Right renal pelvis (tissue), 4 donors: ENCODE data around the gene UBE2D2. TPM values are rescaled to one million over a fixed set of nuclear protein-coding genes. Genes with fewer than 3 reads are reported as not detected.
"Not testable (repeated sequence)": the region's sequence is repeated elsewhere in the genome, so short reads cannot be mapped to it uniquely, and the experiment has no call there.

Experiments
- DNase-seq, 4 donors: peaks; one replicate each; pipeline ENCODE4 v3.0.0-alpha.2; 2013; ENCODE audit warnings: low read depth in 4 of 4, low spot score in 3 of 4, missing footprints in 1 of 4
- polyA plus RNA-seq, 4 donors: library from polyadenylated mRNA; unstranded; fragments of 120-200 nt; gene quantifications; one replicate each; pipeline ENCODE4 v1.2.1, GENCODE V29; 2013; ENCODE audit not compliant: insufficient read length in 4 of 4

UBE2D2 gene
- polyA plus RNA-seq, 4 donors, result 153 to 209 (median 197) TPM

DNA sequence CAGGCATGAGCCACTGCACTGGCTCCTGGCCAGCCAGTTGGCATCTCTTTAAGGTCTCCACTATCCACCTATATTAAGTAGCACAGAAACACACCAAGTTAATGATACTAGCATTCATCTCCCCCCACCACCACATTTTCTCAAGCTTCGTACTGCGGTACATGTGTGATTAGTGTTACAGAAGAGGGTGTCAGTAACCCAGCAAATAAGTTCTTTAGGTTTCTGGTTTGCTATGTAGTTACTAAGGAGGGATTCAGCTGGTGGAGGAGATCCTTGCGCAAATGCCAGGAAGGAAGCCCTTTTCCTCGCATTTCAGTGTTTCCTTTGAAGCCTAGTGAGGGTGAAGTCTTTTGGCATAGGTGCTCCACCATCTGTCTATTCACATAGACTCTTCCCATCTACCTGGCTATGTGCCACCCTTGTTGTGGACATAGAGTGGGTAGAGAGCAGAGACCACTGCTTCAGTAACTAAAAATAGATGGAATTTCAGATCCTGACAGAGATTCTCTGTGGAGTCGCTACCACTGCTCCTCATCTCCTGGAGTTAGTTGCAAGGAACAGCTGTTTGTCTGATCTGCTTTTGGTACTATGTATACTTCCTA, 16.7 kb downstream of the UBE2D2 start:
- DNase-seq, result no peak

DNA sequence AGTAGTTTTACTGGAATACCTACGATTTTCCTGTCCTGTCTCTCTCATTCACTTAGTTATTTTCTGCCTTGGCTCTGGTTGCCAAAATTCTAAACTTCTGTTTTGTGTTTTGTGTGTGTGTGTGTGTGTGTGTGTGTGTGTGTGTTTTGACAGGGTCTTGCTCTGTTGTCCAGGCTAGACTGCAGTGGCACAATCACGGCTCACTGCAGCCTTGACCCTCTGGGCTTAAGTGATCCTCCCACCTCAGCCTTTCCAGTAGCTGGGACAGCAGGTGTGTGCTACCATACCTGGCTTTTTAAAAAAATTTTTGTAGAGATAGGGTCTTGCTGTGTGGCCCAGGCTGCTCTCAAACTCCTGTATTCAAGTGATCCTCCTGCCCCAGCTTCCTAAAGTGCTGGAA, 17.2 kb downstream of the UBE2D2 start:
- DNase-seq, result no peak

DNA sequence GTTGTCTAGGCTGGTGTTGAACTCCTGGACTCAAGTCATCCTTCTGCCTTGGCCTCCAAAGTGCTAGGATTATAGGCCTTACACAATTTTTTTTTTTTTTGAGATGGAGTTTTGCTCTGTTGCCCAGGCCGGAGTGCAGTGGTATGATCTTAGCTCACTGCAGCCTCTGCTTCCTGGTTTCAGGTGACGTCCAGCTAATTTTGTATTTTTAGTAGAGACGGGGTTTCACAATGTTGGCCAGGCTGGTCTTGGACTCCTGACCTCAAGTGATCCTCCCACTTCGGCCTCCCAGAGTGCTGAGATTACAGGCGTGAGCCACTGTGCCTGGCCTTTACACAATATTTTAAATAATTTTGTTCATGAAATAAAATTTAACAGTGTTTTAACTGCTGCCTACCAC, 21.0 kb downstream of the UBE2D2 start:
- not testable (repeated sequence) for DNase-seq

DNA sequence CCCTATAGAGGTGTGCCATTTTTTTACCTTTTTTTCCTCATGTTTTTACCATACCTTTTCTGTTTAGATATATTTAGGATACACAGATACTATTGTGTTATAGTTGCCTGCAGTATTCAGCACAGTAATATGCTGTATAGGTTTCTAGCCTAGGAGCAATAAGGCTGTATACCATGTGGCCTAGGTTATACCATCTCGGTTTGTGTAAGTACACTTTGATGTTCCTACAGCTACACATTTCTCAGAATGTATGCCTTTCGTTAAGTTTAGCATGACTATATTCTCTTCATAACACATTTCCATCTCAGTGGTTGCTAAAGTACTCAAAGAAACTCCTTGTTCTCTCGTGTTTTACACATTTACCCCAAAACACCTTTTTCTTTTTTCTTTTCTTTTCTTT, 23.0 kb downstream of the UBE2D2 start:
- DNase-seq, result no peak

DNA sequence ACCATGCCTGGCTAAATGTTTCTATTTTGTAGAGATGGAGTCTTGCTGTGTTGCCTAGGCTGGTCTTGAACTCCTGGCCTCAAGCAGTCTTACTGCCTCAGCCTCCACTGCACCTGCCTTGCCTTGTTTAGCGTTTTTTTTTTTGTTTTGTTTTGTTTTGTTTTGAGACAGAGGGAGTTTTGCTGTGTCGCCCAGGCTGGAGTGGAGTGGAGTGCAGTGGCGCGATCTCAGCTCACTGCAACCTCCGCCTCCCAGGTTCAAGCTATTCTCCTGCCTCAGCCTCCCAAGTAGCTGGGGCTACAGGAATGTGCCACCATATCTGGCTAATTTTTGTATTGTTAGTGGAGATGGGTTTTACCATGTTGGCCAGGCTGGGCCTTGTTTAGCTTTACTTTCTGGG, 27.0 kb downstream of the UBE2D2 start:
- not testable (repeated sequence) for DNase-seq

DNA sequence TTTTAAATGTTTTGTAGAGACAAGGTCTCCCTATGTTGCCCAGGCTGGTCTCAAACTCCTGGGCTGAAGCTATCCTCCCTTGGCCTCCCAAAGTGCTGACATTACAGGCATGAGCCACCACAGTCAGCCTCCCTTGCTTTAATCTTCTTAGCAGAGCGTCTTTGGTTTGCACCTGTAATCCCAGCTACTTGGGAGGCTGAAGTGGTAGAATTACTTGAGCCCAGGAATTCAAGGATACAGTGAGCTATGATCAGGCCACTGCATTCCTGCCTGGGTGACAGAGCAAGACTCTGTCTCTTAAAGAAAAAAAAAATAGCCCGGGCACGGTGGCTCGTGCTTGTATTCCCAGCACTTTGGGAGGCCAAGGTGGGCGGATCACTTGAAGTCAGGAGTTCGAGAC, 27.8 kb downstream of the UBE2D2 start:
- DNase-seq, result no peak

DNA sequence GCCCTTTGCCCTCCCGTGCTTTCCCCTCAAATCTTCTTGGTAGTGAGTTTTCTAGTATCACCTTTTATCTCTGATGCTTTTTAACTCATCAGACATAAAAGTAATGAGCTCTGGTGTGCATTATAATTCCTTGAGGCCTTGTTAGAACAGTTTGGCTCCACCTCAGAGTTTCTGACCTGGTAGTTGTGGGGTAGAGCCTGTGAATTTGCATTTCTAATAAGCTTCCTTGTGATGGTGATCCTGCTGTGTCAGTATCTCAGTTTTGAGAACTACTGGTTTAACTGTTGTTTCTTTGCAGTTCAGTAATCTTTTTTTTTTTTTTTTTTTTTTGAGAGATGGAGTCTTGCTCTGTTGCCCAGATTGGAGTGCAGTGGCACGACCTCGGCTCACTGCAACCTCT, 31.1 kb downstream of the UBE2D2 start:
- no peak for DNase-seq

DNA sequence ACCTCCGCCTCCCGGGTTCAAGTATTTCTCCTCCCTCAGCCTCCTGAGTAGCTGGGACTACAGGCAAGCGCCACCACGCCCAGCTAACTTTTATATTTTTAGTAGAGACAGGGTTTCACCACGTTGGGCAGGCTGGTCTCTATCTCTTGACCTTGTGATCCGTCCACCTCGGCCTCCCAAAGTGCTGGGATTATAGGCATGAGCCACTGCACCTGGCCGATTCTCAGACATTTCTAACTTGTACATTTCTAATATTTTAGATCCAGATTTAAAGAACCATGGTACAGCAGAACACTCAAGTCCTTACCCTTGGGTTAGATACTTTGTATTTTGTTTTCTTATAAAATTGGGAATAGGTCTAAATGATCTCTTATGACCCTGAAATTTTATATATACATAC, 31.9 kb downstream of the UBE2D2 start:
- DNase-seq, result not testable (repeated sequence)

DNA sequence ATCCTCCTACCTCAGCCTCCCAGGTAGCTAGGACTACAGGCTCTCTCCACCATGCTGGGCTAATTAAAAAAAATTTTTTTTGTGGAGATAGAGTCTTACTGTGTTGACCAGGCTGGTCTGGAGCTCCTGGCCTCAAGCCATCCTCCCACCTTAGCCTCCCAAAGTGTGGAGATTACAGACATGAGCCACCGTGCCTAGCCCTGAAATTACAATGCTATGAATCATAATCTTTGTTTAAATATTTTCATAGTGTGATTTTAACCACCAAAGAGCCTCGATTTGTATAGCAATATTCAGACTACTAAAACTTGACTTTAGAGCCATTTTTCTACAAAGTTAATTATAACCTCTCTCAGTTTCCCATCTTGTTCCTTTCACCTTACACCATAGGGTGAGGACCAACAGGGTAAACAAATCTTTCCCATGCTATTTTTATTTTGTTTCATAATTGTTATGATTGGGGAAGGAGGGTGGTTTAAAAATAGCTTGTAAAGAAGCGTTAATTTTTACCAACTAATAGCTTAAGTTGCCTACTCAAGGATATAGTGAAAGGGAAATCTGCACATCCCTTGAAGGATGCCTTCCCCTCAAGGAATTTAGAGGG, 32.7 kb downstream of the UBE2D2 start:
- no peak for DNase-seq

DNA sequence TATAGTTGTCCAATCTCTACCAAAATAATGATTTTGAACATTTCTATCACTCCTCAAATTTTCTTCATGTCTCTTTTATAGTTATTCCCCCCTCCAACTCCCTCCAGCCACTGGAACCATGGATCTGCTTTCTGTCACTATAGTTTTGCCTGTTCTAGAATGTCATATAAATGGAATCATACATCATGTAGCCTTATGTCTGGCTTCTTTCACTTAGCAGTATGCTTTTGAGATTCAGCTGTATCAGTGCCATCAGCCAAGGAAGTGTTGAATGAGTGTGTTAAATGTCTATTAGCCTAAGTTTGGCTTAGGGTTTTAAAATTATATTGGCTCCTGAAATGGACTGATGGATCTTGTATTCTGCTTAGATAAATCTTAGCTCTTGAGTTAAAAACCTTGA, 36.0 kb downstream of the UBE2D2 start:
- DNase-seq, result no peak

DNA sequence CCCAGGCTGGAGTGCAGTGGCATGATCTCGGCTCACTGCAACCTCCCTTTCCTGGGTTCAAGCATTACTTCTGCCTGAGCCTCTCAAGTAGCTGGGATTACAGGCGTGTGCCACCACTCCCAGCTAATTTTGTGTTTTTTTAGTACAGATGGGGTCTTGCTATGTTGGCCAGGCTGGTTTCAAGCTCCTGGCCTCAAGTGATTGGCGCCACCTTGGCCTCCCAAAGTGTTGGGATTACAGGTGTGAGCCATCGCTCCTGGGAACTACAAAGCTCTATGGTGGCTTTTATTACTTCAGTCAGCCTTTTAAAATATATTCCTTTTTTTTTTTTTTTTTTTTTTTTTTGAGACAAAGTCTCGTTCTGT, 37.4 kb downstream of the UBE2D2 start:
- not testable (repeated sequence) for DNase-seq

DNA sequence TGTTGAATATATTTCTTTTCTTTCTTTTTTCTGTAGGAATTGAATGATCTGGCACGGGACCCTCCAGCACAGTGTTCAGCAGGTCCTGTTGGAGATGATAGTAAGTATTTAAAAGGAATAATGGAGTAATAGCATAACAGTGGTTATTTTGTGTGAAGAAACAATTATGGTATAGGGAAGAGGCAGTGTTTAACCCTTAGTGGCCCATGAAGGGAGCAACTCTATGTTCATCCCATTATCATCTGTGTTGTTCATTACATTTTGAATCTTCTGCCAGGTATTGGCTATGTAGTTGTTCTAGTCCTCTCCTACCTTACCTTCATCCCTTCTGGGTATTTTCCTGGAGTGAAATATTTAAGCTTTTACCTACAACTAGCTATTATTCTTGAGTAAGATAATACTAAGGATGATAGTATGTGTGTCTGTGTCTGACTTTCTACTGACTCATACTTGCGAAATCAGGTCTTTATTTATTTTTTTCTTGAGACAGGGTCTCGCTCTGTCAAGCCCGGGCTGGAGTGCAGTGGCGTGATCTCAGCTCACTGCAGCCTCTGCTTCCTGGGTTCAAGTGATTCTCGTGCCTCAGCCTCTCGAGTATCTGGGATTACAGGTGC, 39.3 kb downstream of the UBE2D2 start:
- no peak for DNase-seq

DNA sequence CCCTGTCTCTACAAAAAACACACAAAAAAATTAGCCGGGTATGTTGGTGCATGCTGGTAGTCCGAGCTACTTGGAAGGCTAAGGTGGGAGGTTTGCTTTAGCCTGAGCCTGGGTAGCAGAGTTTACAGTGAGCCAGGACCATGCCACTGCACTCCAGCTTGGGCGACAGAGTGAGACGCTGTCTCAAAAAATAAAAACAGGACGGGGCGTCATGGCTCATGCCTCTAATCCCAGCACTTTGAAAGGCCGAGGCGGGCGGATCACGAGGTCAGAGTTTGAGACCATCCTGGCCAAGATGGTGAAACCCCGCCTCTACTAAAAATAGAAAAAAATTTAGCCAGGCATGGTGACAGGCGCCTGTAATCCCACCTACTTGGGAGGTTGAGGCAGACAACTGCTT, 40.3 kb downstream of the UBE2D2 start:
- no peak for DNase-seq

DNA sequence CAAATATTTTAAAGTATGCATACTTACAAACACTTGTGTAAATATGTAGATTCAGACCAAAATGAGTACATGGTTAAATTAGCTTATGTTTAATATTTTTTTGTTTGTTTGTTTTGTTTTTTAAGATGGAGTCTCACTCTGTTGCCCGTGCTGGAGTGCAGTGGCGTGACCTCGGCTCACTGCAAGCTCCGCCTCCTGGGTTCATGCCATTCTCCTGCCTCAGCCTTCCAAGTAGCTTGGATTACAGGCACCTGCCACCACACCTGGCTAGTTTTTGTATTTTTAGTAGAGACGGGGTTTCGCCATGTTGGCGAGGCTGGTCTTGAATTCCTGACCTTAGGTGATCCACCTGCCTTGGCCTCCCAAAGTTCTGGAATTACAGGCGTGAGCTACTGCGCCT, 40.8 kb downstream of the UBE2D2 start:
- DNase-seq, result not testable (repeated sequence)

DNA sequence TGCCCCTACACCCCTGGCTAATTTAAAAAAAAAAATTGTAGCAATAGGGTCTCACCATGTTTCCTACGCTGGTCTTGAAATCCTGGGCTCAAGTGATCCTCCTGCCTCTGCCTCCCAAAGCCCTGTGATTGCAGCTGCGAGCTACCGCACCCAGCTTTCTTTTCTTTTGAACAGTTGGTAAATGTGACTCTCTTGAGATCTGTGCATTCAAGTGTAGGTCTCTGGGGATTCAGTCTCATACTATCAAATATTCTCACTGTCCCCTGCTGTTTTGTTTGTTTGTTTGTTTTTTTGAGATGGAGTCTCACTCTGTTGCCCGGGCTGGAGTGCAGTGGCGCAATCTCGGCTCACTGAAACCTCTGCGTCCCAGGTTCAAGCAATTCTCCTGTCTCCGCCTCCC, 44.7 kb downstream of the UBE2D2 start:
- DNase-seq, result no peak

DNA sequence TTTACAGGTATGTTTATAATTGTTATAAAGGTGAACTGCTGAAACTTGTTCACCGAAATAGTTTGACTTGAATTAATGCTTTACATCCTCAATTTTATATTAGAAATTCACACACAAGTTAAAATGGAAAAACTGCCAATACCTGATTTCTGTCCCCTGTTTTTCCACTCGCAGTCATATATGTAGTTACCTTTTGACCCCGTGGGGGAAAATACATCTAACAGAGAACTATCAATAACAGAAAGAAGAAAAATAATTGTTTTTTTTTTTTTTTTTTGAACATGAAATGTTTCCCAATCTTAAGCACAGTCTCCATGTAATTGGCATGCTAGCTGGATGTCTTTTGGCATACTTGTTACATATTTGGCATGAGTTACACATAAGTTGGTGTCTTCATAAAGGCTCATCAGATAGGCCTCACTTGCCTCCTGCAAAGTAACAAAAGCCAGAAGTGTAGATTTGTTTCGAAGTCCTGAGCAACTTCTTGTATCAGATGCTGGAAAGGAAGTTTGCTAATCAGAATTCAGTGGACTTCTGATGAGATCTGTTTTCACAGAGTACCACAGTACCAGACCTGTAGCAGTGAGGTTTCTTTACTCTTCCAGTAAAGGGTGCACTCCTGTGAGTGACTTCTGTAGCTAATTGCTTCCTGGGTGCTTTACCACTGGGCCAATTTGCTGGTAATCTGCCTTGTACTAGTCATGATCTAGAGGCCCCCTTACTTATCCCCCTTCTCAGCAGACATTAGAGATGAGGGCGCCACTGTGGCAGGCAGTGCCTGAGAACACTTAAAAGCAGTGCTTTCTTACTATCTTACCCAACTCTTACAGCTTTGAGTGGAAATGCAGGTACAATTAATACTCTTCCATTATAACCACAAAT, 50.8 kb downstream of the UBE2D2 start:
- DNase-seq, result no peak

DNA sequence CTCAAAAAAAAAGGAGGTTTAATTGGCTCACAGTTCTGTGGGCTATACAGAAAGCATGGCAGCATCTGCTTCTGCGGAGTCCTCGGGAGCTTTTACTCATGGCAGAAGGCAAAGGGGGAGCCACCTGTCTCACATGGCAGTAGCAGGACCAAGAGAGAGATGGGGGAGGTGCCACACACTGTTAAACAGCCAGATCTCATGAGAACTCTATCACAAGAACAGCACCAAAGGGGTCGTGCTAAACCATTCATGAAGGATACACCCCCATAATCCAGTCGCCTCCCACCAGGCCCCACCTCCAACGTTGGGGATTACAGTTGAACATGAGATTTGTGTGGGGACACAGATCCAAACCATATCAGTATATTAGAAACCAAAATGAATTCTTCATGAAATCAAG, 58.7 kb downstream of the UBE2D2 start:
- no peak for DNase-seq

DNA sequence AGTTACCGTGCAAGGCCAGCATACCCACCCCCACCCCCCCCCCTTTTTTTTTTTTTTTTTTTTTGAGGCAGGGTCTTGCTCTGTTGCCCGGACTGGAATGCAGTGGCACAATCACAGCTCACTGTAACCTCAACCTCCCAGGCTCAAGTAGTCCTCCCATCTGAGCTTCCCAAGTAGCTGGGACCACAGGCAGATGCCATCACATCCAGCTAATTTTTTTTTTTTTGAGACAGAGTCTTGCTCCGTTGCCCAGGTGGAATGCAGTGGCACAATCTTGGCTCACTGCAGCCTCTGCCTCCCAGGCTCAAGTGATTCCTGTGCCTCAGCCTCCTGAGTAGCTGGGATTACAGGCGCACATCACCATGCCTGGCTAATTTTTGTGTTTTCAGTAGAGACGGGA, 64.3 kb downstream of the UBE2D2 start:
- not testable (repeated sequence) for DNase-seq

DNA sequence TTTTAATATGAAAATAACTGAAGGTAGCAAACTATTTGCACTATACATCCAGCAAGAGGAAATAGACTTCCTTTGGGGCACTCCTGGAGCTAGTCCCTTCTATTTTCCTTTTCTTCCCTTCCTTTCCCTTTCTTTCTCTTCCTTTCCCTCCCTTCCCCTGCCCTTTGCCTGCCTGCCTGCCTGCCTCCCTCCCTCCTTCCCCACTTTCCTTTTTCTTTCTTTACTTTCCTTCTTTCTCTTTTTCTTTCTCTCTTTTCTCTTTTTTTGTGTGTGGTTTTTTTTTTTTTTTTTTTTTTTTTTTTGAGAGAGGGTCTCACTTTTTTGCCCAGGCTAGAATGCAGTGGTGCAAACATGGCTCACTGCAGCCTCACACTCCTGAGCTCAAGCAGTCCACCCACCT, 69.7 kb downstream of the UBE2D2 start:
- DNase-seq, result no peak

DNA sequence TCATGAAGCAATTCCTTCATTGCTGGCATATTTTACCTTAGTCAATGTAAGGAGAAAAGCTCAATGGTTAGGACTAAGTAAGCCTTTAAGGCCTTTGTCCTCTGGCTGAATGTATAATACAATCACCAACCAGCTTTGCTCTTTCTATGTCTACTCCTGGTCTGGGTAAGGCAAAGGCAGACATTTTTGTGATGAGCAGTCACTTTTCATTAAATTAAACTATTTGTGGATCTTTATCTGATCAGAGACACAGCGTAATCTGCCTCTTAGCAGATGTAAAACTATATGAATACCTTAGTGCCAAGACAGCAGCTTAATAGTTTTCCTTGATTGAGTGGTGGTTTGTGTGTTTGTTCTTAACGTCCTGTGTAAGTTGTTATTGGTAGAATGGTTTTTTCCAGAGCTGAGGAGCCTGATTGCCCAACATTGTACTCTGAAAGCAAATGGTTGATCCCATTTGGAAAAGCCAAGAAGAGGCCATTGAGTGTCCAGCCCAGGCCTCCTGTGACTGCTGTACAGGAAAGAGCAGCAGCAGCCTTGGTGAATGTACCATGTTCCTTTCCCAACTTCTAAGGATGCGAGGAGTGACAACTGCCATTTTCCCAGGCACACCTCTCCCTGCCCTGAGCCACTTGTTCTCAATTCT, 70.5 kb downstream of the UBE2D2 start:
- DNase-seq, result no peak
